ENCODE measurements around the gene PPP4R3A.
"Not testable (repeated sequence)": the region's sequence is repeated elsewhere in the genome, so short reads cannot be mapped to it uniquely, and the experiment has no call there.

DNA sequence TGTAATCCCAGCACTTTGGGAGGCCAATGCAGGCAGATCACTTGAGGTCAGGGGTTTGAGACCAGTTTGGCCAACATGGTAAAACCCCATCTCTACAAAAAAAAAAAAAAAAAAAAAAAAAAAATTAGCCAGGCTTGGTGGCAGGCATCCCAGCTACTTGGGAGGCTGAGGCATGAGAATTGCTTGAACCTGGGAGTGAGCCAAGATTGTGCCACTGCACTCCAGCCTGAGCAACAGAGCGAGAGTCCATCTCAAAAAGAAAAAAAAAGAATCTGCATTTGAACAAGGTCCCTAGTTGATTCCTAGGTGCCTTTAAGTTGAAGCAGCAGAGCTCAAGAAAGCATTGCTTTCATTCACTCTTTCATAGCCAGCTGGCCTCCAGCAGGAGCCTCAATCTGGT is 81.2 kb downstream of the PPP4R3A start:
- TF ChIP-seq, protein P1, sequence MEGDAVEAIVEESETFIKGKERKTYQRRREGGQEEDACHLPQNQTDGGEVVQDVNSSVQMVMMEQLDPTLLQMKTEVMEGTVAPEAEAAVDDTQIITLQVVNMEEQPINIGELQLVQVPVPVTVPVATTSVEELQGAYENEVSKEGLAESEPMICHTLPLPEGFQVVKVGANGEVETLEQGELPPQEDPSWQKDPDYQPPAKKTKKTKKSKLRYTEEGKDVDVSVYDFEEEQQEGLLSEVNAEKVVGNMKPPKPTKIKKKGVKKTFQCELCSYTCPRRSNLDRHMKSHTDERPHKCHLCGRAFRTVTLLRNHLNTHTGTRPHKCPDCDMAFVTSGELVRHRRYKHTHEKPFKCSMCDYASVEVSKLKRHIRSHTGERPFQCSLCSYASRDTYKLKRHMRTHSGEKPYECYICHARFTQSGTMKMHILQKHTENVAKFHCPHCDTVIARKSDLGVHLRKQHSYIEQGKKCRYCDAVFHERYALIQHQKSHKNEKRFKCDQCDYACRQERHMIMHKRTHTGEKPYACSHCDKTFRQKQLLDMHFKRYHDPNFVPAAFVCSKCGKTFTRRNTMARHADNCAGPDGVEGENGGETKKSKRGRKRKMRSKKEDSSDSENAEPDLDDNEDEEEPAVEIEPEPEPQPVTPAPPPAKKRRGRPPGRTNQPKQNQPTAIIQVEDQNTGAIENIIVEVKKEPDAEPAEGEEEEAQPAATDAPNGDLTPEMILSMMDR (IDR thresholded peaks at IDR 0.05; ENCODE audit: low read depth, low read length) = not testable (repeated sequence)
- not testable (repeated sequence) for TF ChIP-seq MYC (IDR thresholded peaks at IDR 0.05; ENCODE audit: low read depth, low read length)

All from NB4 (cell line).